ENCODE results near the gene MYLK4.

DNA sequence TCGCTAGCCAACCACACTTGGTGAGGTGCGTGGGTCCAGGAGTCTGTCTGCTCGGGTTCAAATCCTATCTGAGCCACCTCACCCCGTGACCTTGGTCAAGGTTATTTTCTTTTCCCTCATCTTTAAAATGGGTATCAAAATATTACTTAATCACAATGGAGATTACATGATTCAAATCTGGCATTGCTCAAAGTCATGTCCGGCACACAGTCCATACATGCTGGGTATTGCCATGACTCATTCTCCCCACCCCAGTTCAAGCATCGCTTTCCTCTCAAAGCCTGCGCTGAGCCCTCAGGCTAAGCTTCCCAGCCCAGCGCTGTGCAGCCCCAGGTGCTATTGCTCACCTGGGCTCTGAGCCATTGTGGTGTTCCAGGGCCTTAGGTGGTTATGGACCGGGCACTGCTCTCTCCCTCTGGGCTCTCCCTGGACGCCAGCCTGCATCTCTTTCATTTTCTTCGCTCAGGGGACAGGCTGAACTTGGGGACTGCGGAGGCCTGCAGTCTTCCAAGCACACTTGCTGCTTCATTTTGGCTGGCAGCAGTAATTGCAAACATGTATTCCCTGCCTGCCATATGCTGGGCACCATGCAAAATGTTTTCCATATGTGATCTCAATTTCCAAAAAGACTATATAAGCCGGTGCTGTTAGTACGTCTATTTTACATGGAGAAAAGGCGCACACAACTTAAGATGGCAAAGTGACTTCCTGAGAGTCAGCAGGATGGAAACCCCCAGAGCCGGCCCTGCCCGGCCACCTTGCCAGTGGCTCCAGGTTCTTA lies 41.8 kb upstream of the MYLK4 start:
- TF ChIP-seq, protein P1, sequence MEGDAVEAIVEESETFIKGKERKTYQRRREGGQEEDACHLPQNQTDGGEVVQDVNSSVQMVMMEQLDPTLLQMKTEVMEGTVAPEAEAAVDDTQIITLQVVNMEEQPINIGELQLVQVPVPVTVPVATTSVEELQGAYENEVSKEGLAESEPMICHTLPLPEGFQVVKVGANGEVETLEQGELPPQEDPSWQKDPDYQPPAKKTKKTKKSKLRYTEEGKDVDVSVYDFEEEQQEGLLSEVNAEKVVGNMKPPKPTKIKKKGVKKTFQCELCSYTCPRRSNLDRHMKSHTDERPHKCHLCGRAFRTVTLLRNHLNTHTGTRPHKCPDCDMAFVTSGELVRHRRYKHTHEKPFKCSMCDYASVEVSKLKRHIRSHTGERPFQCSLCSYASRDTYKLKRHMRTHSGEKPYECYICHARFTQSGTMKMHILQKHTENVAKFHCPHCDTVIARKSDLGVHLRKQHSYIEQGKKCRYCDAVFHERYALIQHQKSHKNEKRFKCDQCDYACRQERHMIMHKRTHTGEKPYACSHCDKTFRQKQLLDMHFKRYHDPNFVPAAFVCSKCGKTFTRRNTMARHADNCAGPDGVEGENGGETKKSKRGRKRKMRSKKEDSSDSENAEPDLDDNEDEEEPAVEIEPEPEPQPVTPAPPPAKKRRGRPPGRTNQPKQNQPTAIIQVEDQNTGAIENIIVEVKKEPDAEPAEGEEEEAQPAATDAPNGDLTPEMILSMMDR (IDR thresholded peaks at IDR 0.05; ENCODE audit: poor library complexity): no peak
- TF ChIP-seq EZH2 (IDR thresholded peaks at IDR 0.05; ENCODE audit: borderline replicate concordance): no peak
- TF ChIP-seq EZH2phosphoT487 (IDR thresholded peaks at IDR 0.05; ENCODE audit: low read depth, severe bottlenecking, unreplicated experiment): no peak
